ENCODE measurements around the gene ISG20. TPM values are rescaled to one million over a fixed set of nuclear protein-coding genes. Genes with fewer than 3 reads are reported as not detected.

The ISG20 gene
- total and polyA plus RNA-seq, 12 donors: 2.0 to 23.0 (median 4.5) TPM

DNA sequence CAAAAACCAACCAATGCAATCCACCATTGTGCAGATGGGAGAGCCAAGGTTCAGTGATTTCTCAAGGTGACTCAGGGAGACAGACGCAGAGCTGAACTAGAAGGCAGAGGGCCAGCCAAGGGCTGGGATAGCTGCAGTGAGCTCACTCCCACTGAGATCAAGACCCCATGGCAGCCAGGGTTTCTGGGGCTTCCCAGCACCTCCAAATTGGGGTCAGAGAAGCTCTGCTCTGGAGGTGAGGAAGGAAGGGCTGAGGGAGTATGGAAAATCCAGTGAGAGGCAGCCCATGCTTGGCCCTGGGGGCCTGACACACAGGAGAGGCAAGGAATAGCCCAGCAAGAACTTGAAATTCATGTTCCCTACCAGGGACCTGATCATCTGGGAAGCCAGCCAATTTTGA lies 61.0 kb downstream of the ISG20 start:
- no peak overlapping the region for H3K4me3 ChIP-seq
- TF ChIP-seq, protein P1, sequence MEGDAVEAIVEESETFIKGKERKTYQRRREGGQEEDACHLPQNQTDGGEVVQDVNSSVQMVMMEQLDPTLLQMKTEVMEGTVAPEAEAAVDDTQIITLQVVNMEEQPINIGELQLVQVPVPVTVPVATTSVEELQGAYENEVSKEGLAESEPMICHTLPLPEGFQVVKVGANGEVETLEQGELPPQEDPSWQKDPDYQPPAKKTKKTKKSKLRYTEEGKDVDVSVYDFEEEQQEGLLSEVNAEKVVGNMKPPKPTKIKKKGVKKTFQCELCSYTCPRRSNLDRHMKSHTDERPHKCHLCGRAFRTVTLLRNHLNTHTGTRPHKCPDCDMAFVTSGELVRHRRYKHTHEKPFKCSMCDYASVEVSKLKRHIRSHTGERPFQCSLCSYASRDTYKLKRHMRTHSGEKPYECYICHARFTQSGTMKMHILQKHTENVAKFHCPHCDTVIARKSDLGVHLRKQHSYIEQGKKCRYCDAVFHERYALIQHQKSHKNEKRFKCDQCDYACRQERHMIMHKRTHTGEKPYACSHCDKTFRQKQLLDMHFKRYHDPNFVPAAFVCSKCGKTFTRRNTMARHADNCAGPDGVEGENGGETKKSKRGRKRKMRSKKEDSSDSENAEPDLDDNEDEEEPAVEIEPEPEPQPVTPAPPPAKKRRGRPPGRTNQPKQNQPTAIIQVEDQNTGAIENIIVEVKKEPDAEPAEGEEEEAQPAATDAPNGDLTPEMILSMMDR (IDR thresholded peaks at IDR 0.05): no peak
- DNase-seq: no peak
- no peaks in the 10 kb centered on the region for H3K9me3 ChIP-seq
- no peak for ATAC-seq
- intact Hi-C loops (cut with DNase I): no loop called here
- H3K4me1 ChIP-seq: peaks cover 0 to 2% (median under 1%) of the 10 kb centered on the region in 9 donors
- peaks cover 0 to 11% (median 8%) of the 10 kb centered on the region in 7 donors for H3K27me3 ChIP-seq
- 70 to 89% methylated on average over 1 of the region's 1 CpG for WGBS, 2 donors
- H3K27ac ChIP-seq: no peak overlapping the region
- no peaks in the 10 kb centered on the region for H3K36me3 ChIP-seq

DNA sequence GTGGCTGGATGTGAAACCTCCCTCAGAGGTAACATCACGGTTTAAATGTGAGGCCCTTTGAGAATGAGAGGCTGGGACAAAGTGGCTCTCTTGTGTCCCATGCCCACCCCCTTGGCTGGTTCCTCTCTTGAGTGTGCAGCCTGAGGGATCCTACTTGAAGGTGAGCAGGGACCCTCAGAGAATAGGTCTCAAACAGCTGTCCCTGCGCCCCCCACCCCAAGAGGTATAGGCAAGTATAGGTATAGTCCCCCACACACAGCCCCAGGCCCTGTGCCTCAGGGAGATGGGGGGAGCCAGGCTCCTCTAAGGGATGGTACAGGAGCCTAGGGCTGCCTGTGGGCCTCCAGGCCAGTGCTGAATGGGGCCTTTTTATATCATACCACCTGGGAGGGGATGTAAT lies 61.9 kb downstream of the ISG20 start:
- 94 to 97% methylated on average over 2 of the region's 2 CpGs for WGBS, 2 donors
- intact Hi-C loops (cut with DNase I): no loop called here
- Histone ChIP-seq H3K4me1 (peaks cover 0 to 8% (median 3%) of the 10 kb centered on the region in 9 donors), H3K27ac (no peak overlapping the region), H3K36me3 (no peaks in the 10 kb centered on the region), H3K9me3 (no peaks in the 10 kb centered on the region), H3K4me3 (no peak overlapping the region), H3K27me3 (peaks cover 0 to 18% (median 8%) of the 10 kb centered on the region in 7 donors)
- DNase-seq (no peak), ATAC-seq (no peak)
- TF ChIP-seq, protein P1 (IDR thresholded peaks at IDR 0.05): no peak

DNA sequence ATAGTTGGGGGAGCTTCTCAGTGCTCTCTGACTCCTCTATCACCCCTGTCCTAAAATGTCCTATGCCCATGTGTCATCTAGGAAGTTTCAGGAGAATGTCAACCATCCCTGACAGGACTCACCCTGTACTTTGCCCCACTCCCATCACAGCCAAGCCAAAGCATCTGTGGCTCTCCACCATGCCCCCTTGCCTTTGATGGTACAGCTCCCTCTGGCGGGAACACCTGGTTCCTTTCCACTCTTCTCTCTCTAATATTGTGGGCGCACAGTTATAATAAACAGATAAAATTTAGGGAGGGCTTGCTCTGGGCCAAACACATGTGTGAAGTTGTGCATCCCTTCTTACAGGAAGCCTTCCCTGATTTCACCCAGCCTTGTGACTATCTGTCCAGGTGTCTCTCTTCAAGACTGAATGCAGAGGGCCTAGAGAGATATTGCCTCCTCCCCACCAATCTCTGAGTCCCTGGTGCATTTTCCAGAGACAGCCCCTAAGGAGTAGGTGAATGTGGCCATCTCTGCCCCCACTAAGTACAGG lies 62.8 kb downstream of the ISG20 start:
- Histone ChIP-seq H3K4me1 (peaks cover 0 to 11% (median 5%) of the 10 kb centered on the region in 9 donors), H3K27me3 (peaks cover 0 to 27% (median 17%) of the 10 kb centered on the region in 7 donors), H3K4me3 (no peak overlapping the region), H3K36me3 (no peaks in the 10 kb centered on the region), H3K9me3 (no peaks in the 10 kb centered on the region), H3K27ac (no peak overlapping the region)
- WGBS, 2 donors: 72 to 88% methylated on average over 2 of the region's 2 CpGs
- DNase-seq: no peak
- no peak for ATAC-seq
- intact Hi-C loops (cut with DNase I): no loop called here
- TF ChIP-seq, protein P1 (IDR thresholded peaks at IDR 0.05): peak in 2 of 9 donors; percentile 10 to 16

DNA sequence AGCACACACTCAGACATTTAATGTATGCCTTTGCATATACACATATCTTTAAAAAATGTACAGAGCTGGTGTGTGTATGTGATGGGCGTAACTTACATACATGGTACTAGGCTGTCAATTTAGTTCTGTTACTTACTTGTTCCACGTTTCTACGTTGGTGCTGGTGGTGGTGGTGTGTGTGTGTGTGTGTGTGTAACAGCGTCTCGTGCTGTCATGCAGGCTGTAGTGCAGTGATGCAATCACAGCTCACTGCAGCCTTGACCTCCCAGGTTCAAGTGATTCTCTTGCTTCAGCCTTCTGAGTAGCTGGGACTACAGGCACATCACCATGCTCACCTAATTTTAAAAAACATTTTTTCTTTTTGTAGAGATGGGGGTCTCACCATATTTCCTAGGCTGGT lies 64.2 kb downstream of the ISG20 start:
- DNase-seq (no peak), ATAC-seq (no peak)
- no peak overlapping the region for H3K4me3 ChIP-seq
- no peak overlapping the region for H3K27ac ChIP-seq
- H3K36me3 ChIP-seq: no peaks in the 10 kb centered on the region
- TF ChIP-seq, protein P1 (IDR thresholded peaks at IDR 0.05): no peak
- H3K9me3 ChIP-seq: no peaks in the 10 kb centered on the region
- peaks cover 0 to 35% (median 23%) of the 10 kb centered on the region in 7 donors for H3K27me3 ChIP-seq
- intact Hi-C loops (cut with DNase I): no loop called here
- peaks cover 0 to 14% (median 6%) of the 10 kb centered on the region in 9 donors for H3K4me1 ChIP-seq
- 56 to 64% methylated on average over 5 of the region's 5 CpGs for WGBS, 2 donors
